WTC11 (cell line): ENCODE measurements around the gene SCPEP1. TPM values are rescaled to one million over a fixed set of nuclear protein-coding genes. Genes with fewer than 3 reads are reported as not detected.

ENCODE experiments used
- ATAC-seq: fragments of 200-7000 bp; cut with Tn5 transposase; 2 replicates; pipeline ENCODE4 v1.10.0; 2021; ENCODE audit warnings: mild to moderate bottlenecking, moderate library complexity
- CTCF ChIA-PET: fragments of 300-600 bp; sonication (Branson Sonifier 250); formaldehyde crosslinking; loops from one replicate; lab custom pipeline; 2021; ENCODE audit warnings: antibody characterized with exemption; lab: Charles Lee
- POLR2A ChIA-PET: fragments of 350-600 bp; sonication (Branson Sonifier 250); formaldehyde crosslinking; loops from one replicate; lab custom pipeline; 2021; ENCODE audit warnings: antibody characterized with exemption; lab: Charles Lee
- DNase-seq: peaks from one replicate; pipeline ENCODE4 v3.0.0; 2021; ENCODE audit warnings: low spot score
- H3K27ac Mint-ChIP-seq: 2 replicates; pipeline ENCODE4 v1.8.0; 2021; ENCODE audit warnings: mixed read lengths
- H3K27me3 Mint-ChIP-seq: 2 replicates; pipeline ENCODE4 v1.8.0; 2021; ENCODE audit warnings: low read depth, mild to moderate bottlenecking, moderate library complexity, mixed read lengths
- H3K36me3 Mint-ChIP-seq: 2 replicates; pipeline ENCODE4 v1.8.0; 2021; ENCODE audit warnings: mixed read lengths
- H3K4me1 Mint-ChIP-seq: 2 replicates; pipeline ENCODE4 v1.8.0; 2022; ENCODE audit warnings: mixed read lengths
- H3K4me3 Mint-ChIP-seq: 2 replicates; pipeline ENCODE4 v1.8.0; 2021; ENCODE audit warnings: mild to moderate bottlenecking, moderate library complexity, mixed read lengths
- H3K9me3 Mint-ChIP-seq: 2 replicates; pipeline ENCODE4 v1.8.0; 2021; ENCODE audit warnings: mixed read lengths
- CDX4 ChIP-seq: fragments of 250-450 bp; sonication (Bioruptor Pico); IDR thresholded peaks from 2 replicates; pipeline ENCODE4 v1.9.0; 2021; ENCODE audit warnings: moderate library complexity, mild to moderate bottlenecking, inconsistent platforms, borderline replicate concordance
- E2F4 ChIP-seq: sonication (generic); formaldehyde crosslinking; IDR thresholded peaks from 2 replicates; pipeline ENCODE4 v1.8.1; 2022; ENCODE audit warnings: low read depth, mild to moderate bottlenecking, moderate library complexity, missing genetic modification reagents, borderline replicate concordance
- ELF4 ChIP-seq: sonication (generic); formaldehyde crosslinking; IDR thresholded peaks from 2 replicates; pipeline ENCODE4 v1.8.1; 2022; ENCODE audit warnings: low read depth, mild to moderate bottlenecking, moderate library complexity, missing genetic modification reagents
- EMX1 ChIP-seq: fragments of 250-450 bp; sonication (Bioruptor Pico); IDR thresholded peaks from 2 replicates; pipeline ENCODE4 v1.8.0; 2021; ENCODE audit warnings: mild to moderate bottlenecking
- ESRRA ChIP-seq: sonication (generic); formaldehyde crosslinking; IDR thresholded peaks from 2 replicates; pipeline ENCODE4 v1.8.1; 2022; ENCODE audit warnings: mild to moderate bottlenecking, missing genetic modification reagents, borderline replicate concordance
- FOXP4 ChIP-seq: sonication (generic); formaldehyde crosslinking; IDR thresholded peaks from 2 replicates; pipeline ENCODE4 v1.8.0; 2022; ENCODE audit warnings: mild to moderate bottlenecking, missing genetic modification reagents
- IRF1 ChIP-seq: sonication (generic); formaldehyde crosslinking; IDR thresholded peaks from 2 replicates; pipeline ENCODE4 v1.8.0; 2023; ENCODE audit warnings: missing genetic modification reagents
- IRF2 ChIP-seq: sonication (generic); formaldehyde crosslinking; IDR thresholded peaks from 2 replicates; pipeline ENCODE4 v1.8.0; 2022; ENCODE audit warnings: low read depth, missing genetic modification reagents, borderline replicate concordance
- NFYB ChIP-seq: sonication (generic); formaldehyde crosslinking; conservative IDR thresholded peaks from 2 replicates; pipeline ENCODE4 v1.8.0; 2022; ENCODE audit warnings: low read depth, missing genetic modification reagents
- TEAD1 ChIP-seq: sonication (generic); formaldehyde crosslinking; IDR thresholded peaks from 2 replicates; pipeline ENCODE4 v1.8.0; 2022; ENCODE audit warnings: mild to moderate bottlenecking, missing genetic modification reagents
- ZMAT4 ChIP-seq: fragments of 250-450 bp; sonication (Bioruptor Pico); IDR thresholded peaks from 2 replicates; pipeline ENCODE4 v1.9.0; 2021; ENCODE audit warnings: mild to moderate bottlenecking
- ZNF121 ChIP-seq: sonication (generic); formaldehyde crosslinking; IDR thresholded peaks from 2 replicates; pipeline ENCODE4 v1.8.0; 2023; ENCODE audit warnings: missing genetic modification reagents
- ZNF423 ChIP-seq: fragments of 250-450 bp; sonication (Bioruptor Pico); IDR thresholded peaks from 2 replicates; pipeline ENCODE4 v2.1.2; 2022; ENCODE audit warnings: mild to moderate bottlenecking, moderate library complexity
- ZNF532 ChIP-seq: fragments of 250-450 bp; sonication (Bioruptor Pico); IDR thresholded peaks from 2 replicates; pipeline ENCODE4 v1.9.0; 2021; ENCODE audit warnings: mild to moderate bottlenecking, borderline replicate concordance
- ZNF671 ChIP-seq: fragments of 250-450 bp; sonication (Bioruptor Pico); IDR thresholded peaks from 2 replicates; pipeline ENCODE4 v1.8.0; 2021; ENCODE audit warnings: mild to moderate bottlenecking
- ZSCAN18 ChIP-seq: fragments of 250-450 bp; sonication (Bioruptor Pico); IDR thresholded peaks from 2 replicates; pipeline ENCODE4 v2.1.2; 2022; ENCODE audit warnings: mild to moderate bottlenecking, moderate library complexity
- total RNA-seq: library from RNA; stranded (reverse); gene quantifications from 3 replicates; pipeline ENCODE4 v1.2.3, GENCODE V29; 2021

SCPEP1 gene
- total RNA-seq, 1 experiment from 2014 or later = 49.3 TPM

- ATAC-seq (no peak), DNase-seq (no peak)
- ChIA-PET CTCF (interaction anchor here (1.3 kb wide), 1 partner anchor 12 kb away, joined by 3 read pairs; no protein-coding TSS in a partner anchor), POLR2A (no interaction called here)
- Mint-ChIP-seq H3K4me3 (no peak overlapping the region), H3K9me3 (peaks cover 3% of the 10 kb centered on the region; the same call in 1 of the 2 replicates), H3K36me3 (no peaks in the 10 kb centered on the region), H3K4me1 (peaks cover 38% of the 10 kb centered on the region), H3K27me3 (peaks cover 3% of the 10 kb centered on the region), H3K27ac (no peak overlapping the region)
- TF ChIP-seq IRF2 = no peak
These were observed 60.6 kb downstream of the SCPEP1 start for GRCh38 chr17:57038486-57038885.

GRCh38 chr17:57040571-57040970 lies 62.6 kb downstream of the SCPEP1 start:
- Mint-ChIP-seq H3K4me1 (peaks cover 37% of the 10 kb centered on the region), H3K36me3 (no peaks in the 10 kb centered on the region), H3K27ac (no peak overlapping the region), H3K27me3 (peaks cover 3% of the 10 kb centered on the region), H3K9me3 (peaks cover 3% of the 10 kb centered on the region; the same call in 1 of the 2 replicates), H3K4me3 (no peak overlapping the region)
- no peak for TF ChIP-seq ZNF532 (CRISPR knock-in tag)
- TF ChIP-seq TEAD1 (CRISPR knock-in tag) = no peak
- no peak for TF ChIP-seq ELF4 (CRISPR knock-in tag)
- TF ChIP-seq ZSCAN18 (CRISPR knock-in tag) = no peak
- no peak for TF ChIP-seq ZNF671
- TF ChIP-seq IRF2 = no peak
- no peak for TF ChIP-seq E2F4 (CRISPR knock-in tag)
- TF ChIP-seq CDX4 = no peak
- TF ChIP-seq ZMAT4 (CRISPR knock-in tag) = no peak
- no peak for TF ChIP-seq ZNF121 (CRISPR knock-in tag)
- TF ChIP-seq NFYB = no peak
- no peak for TF ChIP-seq ZNF423
- no peak for TF ChIP-seq EMX1 (CRISPR knock-in tag)
- no peak for TF ChIP-seq FOXP4 (CRISPR knock-in tag)
- no peak for TF ChIP-seq IRF1 (CRISPR knock-in tag)
- no peak for TF ChIP-seq ESRRA (CRISPR knock-in tag)
- CTCF ChIA-PET = interaction anchor here (1.5 kb wide), 1 partner anchor 31 kb away, joined by 3 read pairs; no protein-coding TSS in a partner anchor
- POLR2A ChIA-PET = no interaction called here
- no peak for ATAC-seq
- DNase-seq = no peak
